Measurements from ENCODE around the gene PI16. TPM values are rescaled to one million over a fixed set of nuclear protein-coding genes. Genes with fewer than 3 reads are reported as not detected.

Gene PI16
- total and polyA plus RNA-seq, 2 donors (not counting 3 experiments of a cell fraction or from before 2014, with no cell fraction given): 0.14 TPM; not detected in 1

DNA sequence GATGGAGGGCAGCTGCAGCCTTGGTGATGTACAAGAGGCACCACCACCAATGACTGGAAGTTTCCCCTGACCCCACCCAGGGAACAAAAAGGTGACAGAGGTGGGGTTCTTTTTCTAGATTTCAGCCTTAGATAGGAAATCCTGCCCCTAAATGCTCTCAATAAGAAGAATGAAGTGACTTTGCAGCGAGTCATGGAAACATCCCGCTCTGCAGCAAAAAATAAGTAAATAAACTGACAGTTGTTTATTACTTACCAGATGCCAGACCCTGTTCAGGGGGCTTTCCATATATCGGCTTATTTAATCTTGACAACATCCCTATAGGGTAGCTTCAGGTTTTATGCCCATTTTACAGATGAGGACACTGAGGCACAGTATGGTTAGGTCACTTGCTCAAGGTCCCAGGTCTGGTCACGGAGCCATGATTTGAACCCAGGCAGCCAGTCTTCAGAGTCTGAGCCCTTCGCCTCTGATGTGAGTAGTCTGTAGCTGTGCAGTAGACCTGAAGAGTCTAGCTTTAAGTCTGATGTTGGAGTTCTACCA is 49.6 kb upstream of the PI16 start:
- DNase-seq (ENCODE audit: low read depth, low spot score) (no peak), FAIRE-seq (no peak)
- intact Hi-C loops (cut with micrococcal nuclease): no loop called here
- H2AFZ ChIP-seq (ENCODE audit: low read depth, low read length): no peak overlapping the region
- ChIA-PET CTCF (interaction anchor here (1.7 to 3.9 kb wide), 2 partner anchors 9 to 113 kb away, joined by 9 to 13 read pairs; no protein-coding TSS in a partner anchor), POLR2A (no interaction called here)
- H3K36me3 ChIP-seq (ENCODE audit: control insufficient read depth in 2 of 2, extremely low read depth in 1 of 2, insufficient read depth in 2 of 2, low read length in 2 of 2): peaks cover 6 to 8% of the 10 kb centered on the region in 2 experiments
- BruUV-seq (replicated peaks): no TSS peak
- H3K9me3 ChIP-seq (replicated peaks; ENCODE audit: control insufficient read depth, insufficient read depth, low read length): no peaks in the 10 kb centered on the region
- no peaks in the 10 kb centered on the region for H4K20me1 ChIP-seq (replicated peaks; ENCODE audit: control insufficient read depth, extremely low read depth, insufficient read depth, low read length)
- no peaks in the 10 kb centered on the region for H3K79me2 ChIP-seq (ENCODE audit: control insufficient read depth, insufficient read depth, low read length)
- TF ChIP-seq FOS (IDR thresholded peaks at IDR 0.05; ENCODE audit: borderline replicate concordance, insufficient read depth, low read length): no peak
- TF ChIP-seq JUN (IDR thresholded peaks at IDR 0.05; ENCODE audit: borderline replicate concordance, insufficient read depth, insufficient read length, low read depth): no peak
- TF ChIP-seq, protein P1, sequence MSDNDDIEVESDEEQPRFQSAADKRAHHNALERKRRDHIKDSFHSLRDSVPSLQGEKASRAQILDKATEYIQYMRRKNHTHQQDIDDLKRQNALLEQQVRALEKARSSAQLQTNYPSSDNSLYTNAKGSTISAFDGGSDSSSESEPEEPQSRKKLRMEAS (IDR thresholded peaks at IDR 0.05; ENCODE audit: insufficient read depth, insufficient read length): no peak
- no peak for TF ChIP-seq MYC (IDR thresholded peaks at IDR 0.05; ENCODE audit: low read depth, low read length)
- TF ChIP-seq GATA2 (IDR thresholded peaks at IDR 0.05; ENCODE audit: insufficient read depth, insufficient read length, low read depth, low read length): no peak
- TF ChIP-seq POLR2A (IDR thresholded peaks at IDR 0.05; ENCODE audit: low read depth, low read length): no peak
- no peak for TF ChIP-seq POLR2AphosphoS5 (IDR thresholded peaks at IDR 0.05; ENCODE audit: insufficient read depth, low read depth, low read length)
- TF ChIP-seq, protein P2, sequence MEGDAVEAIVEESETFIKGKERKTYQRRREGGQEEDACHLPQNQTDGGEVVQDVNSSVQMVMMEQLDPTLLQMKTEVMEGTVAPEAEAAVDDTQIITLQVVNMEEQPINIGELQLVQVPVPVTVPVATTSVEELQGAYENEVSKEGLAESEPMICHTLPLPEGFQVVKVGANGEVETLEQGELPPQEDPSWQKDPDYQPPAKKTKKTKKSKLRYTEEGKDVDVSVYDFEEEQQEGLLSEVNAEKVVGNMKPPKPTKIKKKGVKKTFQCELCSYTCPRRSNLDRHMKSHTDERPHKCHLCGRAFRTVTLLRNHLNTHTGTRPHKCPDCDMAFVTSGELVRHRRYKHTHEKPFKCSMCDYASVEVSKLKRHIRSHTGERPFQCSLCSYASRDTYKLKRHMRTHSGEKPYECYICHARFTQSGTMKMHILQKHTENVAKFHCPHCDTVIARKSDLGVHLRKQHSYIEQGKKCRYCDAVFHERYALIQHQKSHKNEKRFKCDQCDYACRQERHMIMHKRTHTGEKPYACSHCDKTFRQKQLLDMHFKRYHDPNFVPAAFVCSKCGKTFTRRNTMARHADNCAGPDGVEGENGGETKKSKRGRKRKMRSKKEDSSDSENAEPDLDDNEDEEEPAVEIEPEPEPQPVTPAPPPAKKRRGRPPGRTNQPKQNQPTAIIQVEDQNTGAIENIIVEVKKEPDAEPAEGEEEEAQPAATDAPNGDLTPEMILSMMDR (IDR thresholded peaks at IDR 0.05; ENCODE audit: extremely low read depth in 1 of 2, insufficient read depth in 1 of 2, low read depth in 1 of 2, low read length in 2 of 2): no peak
- TF ChIP-seq EZH2 (IDR thresholded peaks at IDR 0.05; ENCODE audit: borderline replicate concordance, low read depth, low read length, severe bottlenecking): no peak
- H3K9ac ChIP-seq (replicated peaks; ENCODE audit: extremely low read depth, insufficient read depth, low read length): no peak overlapping the region
- no peaks in the 10 kb centered on the region for H3K9me1 ChIP-seq (replicated peaks; ENCODE audit: control insufficient read depth, extremely low read depth, insufficient read depth, low read length)
- H3K4me2 ChIP-seq (ENCODE audit: insufficient read depth, low read length): no peak overlapping the region
- peaks cover 5% of the 10 kb centered on the region for H3K4me1 ChIP-seq (ENCODE audit: control insufficient read depth, extremely low read depth, insufficient read depth, low read length)
- dilution Hi-C loops (cut with MboI; ENCODE audit: extremely low pct_ligation_motif_present, low sequenced_read_pairs): no loop called here
- H3K27ac ChIP-seq (ENCODE audit: insufficient read depth, low read depth, low read length): no peak overlapping the region
- H3K27me3 ChIP-seq (ENCODE audit: control insufficient read depth in 2 of 2, insufficient read depth in 2 of 2, low read length in 2 of 2): no peaks in the 10 kb centered on the region
- H3K4me3 ChIP-seq (replicated peaks in 1 of 3; ENCODE audit: insufficient read depth in 1 of 3, low read depth in 1 of 3, low read length in 3 of 3): no peak overlapping the region
